ENCODE measurements around the gene SPEM1.

The SPEM1 gene

GRCh38 chr17:7435676-7436555, 15.8 kb downstream of the SPEM1 start:
- H3K36me3 ChIP-seq (ENCODE audit: control insufficient read depth in 2 of 2, insufficient read depth in 2 of 2, low read length in 2 of 2), result no peaks in the 10 kb centered on the region
- H3K9me3 ChIP-seq (ENCODE audit: control insufficient read depth in 2 of 2, low read length in 2 of 2), result no peaks in the 10 kb centered on the region
- H3K9ac ChIP-seq (ENCODE audit: low read length in 2 of 2), result no peak overlapping the region
- H3K27me3 ChIP-seq (ENCODE audit: control insufficient read depth in 1 of 2, insufficient read depth in 2 of 2, low read length in 2 of 2), result peaks cover 57 to 63% of the 10 kb centered on the region in 2 donors
- no peak overlapping the region for H3K27ac ChIP-seq (ENCODE audit: low read length)
- peaks cover 46% of the 10 kb centered on the region for H3K4me1 ChIP-seq (ENCODE audit: control insufficient read depth, insufficient read depth, low read length)
- H3K4me3 ChIP-seq (ENCODE audit: low read length in 2 of 2), result peak overlapping the region; percentile 17 to 65

- Histone ChIP-seq H3K9ac (ENCODE audit: low read length in 2 of 2) (no peak overlapping the region), H3K4me1 (ENCODE audit: control insufficient read depth, insufficient read depth, low read length) (peaks cover 46% of the 10 kb centered on the region), H3K27me3 (ENCODE audit: control insufficient read depth in 1 of 2, insufficient read depth in 2 of 2, low read length in 2 of 2) (peaks cover 65 to 71% of the 10 kb centered on the region in 2 donors)
Measured at GRCh38 chr17:7436556-7437368, 16.6 kb downstream of the SPEM1 start.

GRCh38 chr17:7437369-7437863, 17.3 kb downstream of the SPEM1 start:
- Histone ChIP-seq H3K4me3 (ENCODE audit: low read length in 2 of 2) (peak overlapping the region in 1 of 2 donors; percentile 65), H3K27me3 (ENCODE audit: control insufficient read depth in 1 of 2, insufficient read depth in 2 of 2, low read length in 2 of 2) (peaks cover 64 to 67% of the 10 kb centered on the region in 2 donors), H3K9ac (ENCODE audit: low read length in 2 of 2) (no peak overlapping the region), H3K36me3 (ENCODE audit: control insufficient read depth in 2 of 2, insufficient read depth in 2 of 2, low read length in 2 of 2) (no peaks in the 10 kb centered on the region), H3K4me1 (ENCODE audit: control insufficient read depth, insufficient read depth, low read length) (peaks cover 46% of the 10 kb centered on the region), H3K27ac (ENCODE audit: low read length) (no peak overlapping the region), H3K9me3 (ENCODE audit: control insufficient read depth in 2 of 2, low read length in 2 of 2) (no peaks in the 10 kb centered on the region)

More at GRCh38 chr17:7436556-7437368, 16.6 kb downstream of the SPEM1 start:
- Histone ChIP-seq H3K36me3 (ENCODE audit: control insufficient read depth in 2 of 2, insufficient read depth in 2 of 2, low read length in 2 of 2) (no peaks in the 10 kb centered on the region), H3K4me3 (ENCODE audit: low read length in 2 of 2) (peak overlapping the region; percentile 17 to 65), H3K9me3 (ENCODE audit: control insufficient read depth in 2 of 2, low read length in 2 of 2) (no peaks in the 10 kb centered on the region), H3K27ac (ENCODE audit: low read length) (no peak overlapping the region)

GRCh38 chr17:7437950-7438614, 18.0 kb downstream of the SPEM1 start:
- H3K27ac ChIP-seq (ENCODE audit: low read length), result no peak overlapping the region
- H3K36me3 ChIP-seq (ENCODE audit: control insufficient read depth in 2 of 2, insufficient read depth in 2 of 2, low read length in 2 of 2), result no peaks in the 10 kb centered on the region
- peak overlapping the region in 1 of 2 donors; percentile 29 for H3K4me3 ChIP-seq (ENCODE audit: low read length in 2 of 2)
- H3K9me3 ChIP-seq (ENCODE audit: control insufficient read depth in 2 of 2, low read length in 2 of 2), result no peaks in the 10 kb centered on the region
- H3K4me1 ChIP-seq (ENCODE audit: control insufficient read depth, insufficient read depth, low read length), result peaks cover 46% of the 10 kb centered on the region
- no peak overlapping the region for H3K9ac ChIP-seq (ENCODE audit: low read length in 2 of 2)
- peaks cover 62 to 71% of the 10 kb centered on the region in 2 donors for H3K27me3 ChIP-seq (ENCODE audit: control insufficient read depth in 1 of 2, insufficient read depth in 2 of 2, low read length in 2 of 2)

GRCh38 chr17:7438656-7439460, 18.7 kb downstream of the SPEM1 start:
- Histone ChIP-seq H3K4me3 (ENCODE audit: low read length in 2 of 2) (no peak overlapping the region), H3K9me3 (ENCODE audit: control insufficient read depth in 2 of 2, low read length in 2 of 2) (no peaks in the 10 kb centered on the region), H3K27ac (ENCODE audit: low read length) (no peak overlapping the region), H3K36me3 (ENCODE audit: control insufficient read depth in 2 of 2, insufficient read depth in 2 of 2, low read length in 2 of 2) (no peaks in the 10 kb centered on the region), H3K27me3 (ENCODE audit: control insufficient read depth in 1 of 2, insufficient read depth in 2 of 2, low read length in 2 of 2) (peaks cover 63 to 70% of the 10 kb centered on the region in 2 donors), H3K4me1 (ENCODE audit: control insufficient read depth, insufficient read depth, low read length) (peaks cover 46% of the 10 kb centered on the region), H3K9ac (ENCODE audit: low read length in 2 of 2) (no peak overlapping the region)

GRCh38 chr17:7439462-7440112, 19.5 kb downstream of the SPEM1 start, which contains the start of gene FGF11:
Gene FGF11, plus strand, starts transcription at chr17:7439512. Its CDS starts 109 bp downstream, at chr17:7439621.
- Histone ChIP-seq H3K27me3 (ENCODE audit: control insufficient read depth in 1 of 2, insufficient read depth in 2 of 2, low read length in 2 of 2) (peaks cover 64 to 73% of the 10 kb centered on the region in 2 donors), H3K9ac (ENCODE audit: low read length in 2 of 2) (peak within 1 kb of the TSS in 1 of 2 donors; percentile 15), H3K27ac (ENCODE audit: low read length) (no peak within 1 kb of the TSS), H3K4me1 (ENCODE audit: control insufficient read depth, insufficient read depth, low read length) (peaks cover 46% of the 10 kb centered on the region), H3K9me3 (ENCODE audit: control insufficient read depth in 2 of 2, low read length in 2 of 2) (no peaks in the 10 kb centered on the region), H3K36me3 (ENCODE audit: control insufficient read depth in 2 of 2, insufficient read depth in 2 of 2, low read length in 2 of 2) (no peaks in the 10 kb centered on the region), H3K4me3 (ENCODE audit: low read length in 2 of 2) (peak within 1 kb of the TSS; percentile 49 to 51)

GRCh38 chr17:7440113-7440833, 20.1 kb downstream of the SPEM1 start:
- Histone ChIP-seq H3K4me1 (ENCODE audit: control insufficient read depth, insufficient read depth, low read length) (peaks cover 49% of the 10 kb centered on the region), H3K27me3 (ENCODE audit: control insufficient read depth in 1 of 2, insufficient read depth in 2 of 2, low read length in 2 of 2) (peaks cover 65 to 77% of the 10 kb centered on the region in 2 donors), H3K27ac (ENCODE audit: low read length) (no peak overlapping the region), H3K4me3 (ENCODE audit: low read length in 2 of 2) (peak overlapping the region; percentile 49 to 51), H3K36me3 (ENCODE audit: control insufficient read depth in 2 of 2, insufficient read depth in 2 of 2, low read length in 2 of 2) (no peaks in the 10 kb centered on the region), H3K9ac (ENCODE audit: low read length in 2 of 2) (peak overlapping the region in 1 of 2 donors; percentile 15), H3K9me3 (ENCODE audit: control insufficient read depth in 2 of 2, low read length in 2 of 2) (no peaks in the 10 kb centered on the region)

GRCh38 chr17:7440834-7441195, 20.7 kb downstream of the SPEM1 start:
- no peak overlapping the region for H3K27ac ChIP-seq (ENCODE audit: low read length)
- H3K4me3 ChIP-seq (ENCODE audit: low read length in 2 of 2), result no peak overlapping the region
- H3K27me3 ChIP-seq (ENCODE audit: control insufficient read depth in 1 of 2, insufficient read depth in 2 of 2, low read length in 2 of 2), result peaks cover 65 to 77% of the 10 kb centered on the region in 2 donors
- H3K9ac ChIP-seq (ENCODE audit: low read length in 2 of 2), result no peak overlapping the region
- H3K9me3 ChIP-seq (ENCODE audit: control insufficient read depth in 2 of 2, low read length in 2 of 2), result no peaks in the 10 kb centered on the region
- peaks cover 48% of the 10 kb centered on the region for H3K4me1 ChIP-seq (ENCODE audit: control insufficient read depth, insufficient read depth, low read length)
- no peaks in the 10 kb centered on the region for H3K36me3 ChIP-seq (ENCODE audit: control insufficient read depth in 2 of 2, insufficient read depth in 2 of 2, low read length in 2 of 2)

- Histone ChIP-seq H3K36me3 (ENCODE audit: control insufficient read depth in 2 of 2, insufficient read depth in 2 of 2, low read length in 2 of 2) (no peaks in the 10 kb centered on the region), H3K4me3 (ENCODE audit: low read length in 2 of 2) (no peak overlapping the region), H3K4me1 (ENCODE audit: control insufficient read depth, insufficient read depth, low read length) (peaks cover 44% of the 10 kb centered on the region), H3K27ac (ENCODE audit: low read length) (no peak overlapping the region), H3K9me3 (ENCODE audit: control insufficient read depth in 2 of 2, low read length in 2 of 2) (no peaks in the 10 kb centered on the region), H3K27me3 (ENCODE audit: control insufficient read depth in 1 of 2, insufficient read depth in 2 of 2, low read length in 2 of 2) (peaks cover 64 to 77% of the 10 kb centered on the region in 2 donors), H3K9ac (ENCODE audit: low read length in 2 of 2) (no peak overlapping the region)
Measured at GRCh38 chr17:7441266-7441665, 21.1 kb downstream of the SPEM1 start.
